VCaP (cell line): ENCODE results near the gene GRK3.
A peak's percentile ranks its signal among the peaks of the same experiment; 100 is the strongest.
"Not testable (repeated sequence)": the region's sequence is repeated elsewhere in the genome, so short reads cannot be mapped to it uniquely, and the experiment has no call there.

Experiments
- H3K27ac ChIP-seq: fragments of 450-650 bp; 2 replicates; pipeline ENCODE4 v1.5.1; 2017
- TF ChIP-seq, protein P1 (sequence below): fragments of 450-650 bp; conservative IDR thresholded peaks from 2 replicates; pipeline ENCODE4 v1.5.1; 2017; ENCODE audit warnings: mild to moderate bottlenecking, moderate library complexity

GRK3 gene

DNA sequence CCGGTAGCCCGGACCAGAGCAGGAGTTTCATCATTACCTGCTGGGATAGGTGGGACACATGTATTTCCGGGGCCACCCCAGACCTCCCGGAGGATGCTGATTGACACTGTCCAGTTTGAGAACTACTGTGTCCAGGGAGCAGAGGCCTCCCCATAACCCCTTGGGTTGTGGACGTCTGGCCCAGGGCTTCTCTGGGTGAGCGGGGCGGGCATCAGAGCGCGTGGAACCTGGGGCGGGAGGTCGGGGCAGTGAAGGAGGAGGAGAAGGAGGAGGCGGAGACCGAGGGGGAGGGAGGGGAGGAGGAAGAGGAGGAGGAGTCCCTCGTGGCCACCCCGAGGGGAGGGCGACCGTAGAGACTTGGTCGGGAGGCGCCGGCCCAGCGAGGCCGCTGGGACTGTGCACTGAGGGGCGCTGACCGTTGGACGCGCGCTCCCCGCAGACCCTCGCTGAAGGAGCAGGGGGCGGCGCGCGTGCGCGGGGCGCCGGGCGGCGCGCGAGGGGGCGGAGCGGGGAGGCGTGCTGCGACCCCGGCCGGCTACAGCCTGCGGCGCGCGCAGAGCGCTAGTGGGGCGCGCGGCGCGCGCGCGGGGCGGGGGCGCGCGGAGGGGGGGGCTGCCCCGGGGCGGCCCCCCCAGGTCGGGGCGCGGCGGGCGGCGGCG lies at the start of gene GRK3:
TSS of gene GRK3 (plus strand) at position 356 of the 659 bp plus-strand sequence. CDS start 366 bp downstream, outside the sequence.
- peak within 1 kb of the TSS; percentile 81 for H3K27ac ChIP-seq
- TF ChIP-seq, protein P1, sequence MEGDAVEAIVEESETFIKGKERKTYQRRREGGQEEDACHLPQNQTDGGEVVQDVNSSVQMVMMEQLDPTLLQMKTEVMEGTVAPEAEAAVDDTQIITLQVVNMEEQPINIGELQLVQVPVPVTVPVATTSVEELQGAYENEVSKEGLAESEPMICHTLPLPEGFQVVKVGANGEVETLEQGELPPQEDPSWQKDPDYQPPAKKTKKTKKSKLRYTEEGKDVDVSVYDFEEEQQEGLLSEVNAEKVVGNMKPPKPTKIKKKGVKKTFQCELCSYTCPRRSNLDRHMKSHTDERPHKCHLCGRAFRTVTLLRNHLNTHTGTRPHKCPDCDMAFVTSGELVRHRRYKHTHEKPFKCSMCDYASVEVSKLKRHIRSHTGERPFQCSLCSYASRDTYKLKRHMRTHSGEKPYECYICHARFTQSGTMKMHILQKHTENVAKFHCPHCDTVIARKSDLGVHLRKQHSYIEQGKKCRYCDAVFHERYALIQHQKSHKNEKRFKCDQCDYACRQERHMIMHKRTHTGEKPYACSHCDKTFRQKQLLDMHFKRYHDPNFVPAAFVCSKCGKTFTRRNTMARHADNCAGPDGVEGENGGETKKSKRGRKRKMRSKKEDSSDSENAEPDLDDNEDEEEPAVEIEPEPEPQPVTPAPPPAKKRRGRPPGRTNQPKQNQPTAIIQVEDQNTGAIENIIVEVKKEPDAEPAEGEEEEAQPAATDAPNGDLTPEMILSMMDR, result no peak

DNA sequence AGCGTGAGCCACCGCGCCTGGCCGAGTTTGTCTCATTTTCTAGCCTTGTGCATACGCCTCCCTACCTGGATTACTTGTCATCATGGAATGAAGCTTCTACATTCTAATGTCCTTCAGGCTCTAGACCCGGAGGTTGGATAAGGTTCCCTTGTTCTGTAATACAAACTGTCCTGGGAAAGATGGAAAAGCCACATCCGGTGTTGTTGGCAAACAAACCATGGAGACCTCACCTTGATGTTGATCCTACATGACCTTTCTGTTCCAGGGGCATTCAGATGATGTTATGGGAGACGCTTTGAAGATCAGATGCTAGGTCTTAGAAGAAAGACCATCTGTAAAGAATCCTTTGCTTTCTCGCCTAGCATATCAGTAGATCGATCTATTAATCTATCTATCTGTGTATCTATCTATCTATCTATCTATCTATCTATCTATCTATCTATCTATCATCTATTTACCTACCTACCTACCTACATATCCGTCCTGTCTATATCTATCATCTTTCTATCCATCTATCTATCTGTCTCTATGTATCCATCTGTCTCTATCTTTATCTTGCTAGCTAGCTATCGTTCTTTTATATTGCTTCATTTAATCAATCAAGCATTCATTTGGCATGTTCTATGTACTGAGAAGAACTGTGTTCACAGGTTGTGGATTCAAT lies 46.3 kb upstream of the GRK3 start:
- no peak overlapping the region for H3K27ac ChIP-seq
- TF ChIP-seq, protein P1, result no peak

- TF ChIP-seq, protein P1, result no peak
- no peak overlapping the region for H3K27ac ChIP-seq
Observed at GRCh38 chr22:25525376-25525775, 39.1 kb upstream of the GRK3 start.

DNA sequence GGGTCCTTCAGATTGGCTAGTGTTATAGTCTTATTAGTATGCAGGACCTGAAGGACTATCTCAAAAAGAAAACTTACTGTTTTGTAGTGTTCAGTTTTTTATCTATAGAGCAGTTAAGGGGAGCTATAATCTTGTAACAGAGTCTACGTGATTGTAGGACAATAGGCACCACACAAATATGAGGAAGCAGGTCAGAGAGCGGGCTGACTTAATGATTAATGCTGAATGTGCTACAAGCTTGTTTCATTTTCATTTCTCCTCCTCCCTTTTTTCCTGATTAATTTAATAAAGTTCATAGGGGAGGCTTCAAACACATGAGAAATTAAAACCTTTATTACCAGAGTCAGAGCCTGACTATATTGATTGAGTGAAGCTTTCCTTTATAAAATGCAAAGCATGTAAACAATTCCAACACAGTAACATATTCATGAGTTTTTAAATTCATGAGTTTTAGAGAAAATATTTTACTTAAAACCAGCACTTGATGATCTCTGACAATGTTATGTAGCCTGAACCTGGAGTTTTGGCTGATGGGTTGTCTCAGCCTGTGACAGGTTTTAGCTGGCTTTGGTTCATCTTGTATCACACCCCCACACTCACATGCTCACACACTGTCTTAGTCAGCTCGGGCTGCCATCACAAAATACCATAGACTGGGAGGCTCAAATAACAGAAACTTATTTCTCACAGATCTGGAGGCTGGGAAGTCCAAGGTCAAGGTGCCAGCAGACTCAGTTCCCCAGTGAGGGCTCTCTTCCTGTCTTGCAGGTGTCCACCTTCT lies 38.5 kb upstream of the GRK3 start:
- H3K27ac ChIP-seq, result not testable (repeated sequence)

GRCh38 chr22:25527016-25527415 lies 37.5 kb upstream of the GRK3 start:
- H3K27ac ChIP-seq, result not testable (repeated sequence)

- H3K27ac ChIP-seq, result not testable (repeated sequence)
Observed at GRCh38 chr22:25528068-25528467, 36.4 kb upstream of the GRK3 start.

DNA sequence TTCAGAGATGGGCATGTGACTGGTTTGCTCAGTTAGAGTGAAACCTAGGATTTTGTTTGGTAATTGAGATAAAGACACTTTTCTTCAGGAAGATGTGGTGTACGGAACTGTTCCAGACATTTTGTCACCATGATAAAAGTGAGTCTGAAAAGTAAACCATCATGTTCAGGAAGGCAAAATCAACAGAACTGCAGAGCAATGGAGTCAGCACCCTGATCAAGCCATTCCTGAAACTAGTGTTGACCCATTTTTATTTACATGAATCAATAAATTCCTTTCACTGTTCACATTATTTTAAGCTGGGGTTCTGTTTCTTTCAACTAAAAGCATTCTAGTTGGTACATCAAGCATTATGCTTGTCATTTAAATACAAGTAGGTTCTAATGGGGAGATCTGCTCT lies 35.4 kb upstream of the GRK3 start:
- not testable (repeated sequence) for H3K27ac ChIP-seq

- H3K27ac ChIP-seq, result not testable (repeated sequence)
Observed at GRCh38 chr22:25529541-25530137, 34.8 kb upstream of the GRK3 start.

- H3K27ac ChIP-seq, result not testable (repeated sequence)
Observed at GRCh38 chr22:25531677-25532076, 32.8 kb upstream of the GRK3 start.

DNA sequence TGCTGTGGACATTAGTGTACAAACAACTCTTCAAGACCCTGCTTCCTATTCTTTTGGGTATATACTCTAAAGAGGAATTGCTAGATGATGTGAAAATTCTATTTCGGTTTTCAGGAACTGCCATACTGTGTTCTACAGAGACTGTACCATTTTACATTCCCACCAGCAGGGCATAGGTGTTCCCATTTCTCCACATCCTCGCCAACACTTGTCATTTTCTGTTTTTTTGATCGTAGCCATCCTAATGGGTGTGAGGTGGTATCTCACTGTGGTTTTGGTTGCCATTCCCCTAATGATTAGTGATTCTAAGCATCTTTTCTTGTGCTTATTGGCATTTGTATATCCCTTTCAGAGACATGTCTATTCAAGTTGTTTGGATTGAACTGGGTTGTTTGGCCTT lies 29.8 kb upstream of the GRK3 start:
- H3K27ac ChIP-seq, result peak overlapping the region; percentile 73
- TF ChIP-seq, protein P1, result no peak
